GM12878 (cell line): ENCODE measurements around the gene HIVEP3. TPM values are rescaled to one million over a fixed set of nuclear protein-coding genes. Genes with fewer than 3 reads are reported as not detected.

Experiments used
- ATAC-seq: fragments of 200-7000 bp; cut with Tn5 transposase; 3 replicates; pipeline ENCODE4 v1.9.1; 2020; ENCODE audit warnings: mild to moderate bottlenecking, moderate library complexity
- BruUV-seq: library from RNA; stranded (reverse); fragments of 400-500 nt; replicated peaks from 2 replicates; lab custom pipeline; 2021; lab: Mats Ljungman, UMichigan
- CTCF ChIA-PET: fragments of 300-600 bp; sonication (Branson Sonifier 250); formaldehyde crosslinking; extraction: SDS; loops from one replicate; lab custom pipeline; 2021; ENCODE audit warnings: inconsistent platforms; lab: Yijun Ruan, JAX
- POLR2A ChIA-PET: fragments of 350-600 bp; formaldehyde crosslinking; extraction: SDS; loops from one replicate; lab custom pipeline; 2021; ENCODE audit warnings: inconsistent platforms; lab: Charles Lee
- RAD21 ChIA-PET: fragments of 300-600 bp; sonication (Branson Sonifier 250); formaldehyde crosslinking; loops from one replicate; lab custom pipeline; 2023; ENCODE audit warnings: antibody characterized with exemption; ENCODE audit not compliant: unreplicated experiment; lab: Charles Lee
- SMC1A ChIA-PET: fragments of 300-600 bp; sonication (Branson Sonifier 250); formaldehyde crosslinking; loops from one replicate; lab custom pipeline; 2023; ENCODE audit not compliant: unreplicated experiment, uncharacterized antibody; lab: Charles Lee
- DNase-seq: peaks from one replicate; pipeline ENCODE4 v3.0.0-alpha.2; 2011; ENCODE audit warnings: low read depth, low spot score
- FAIRE-seq: peaks from 3 replicates; lab custom pipeline; 2011; peaks lifted over from hg19 to GRCh38; lab: Jason Lieb, UNC
- H2AFZ ChIP-seq: 2 replicates; pipeline ENCODE4 v1.6.0; 2011; ENCODE audit warnings: low read depth, low read length, control low read depth; ENCODE audit not compliant: control insufficient read depth
- H3K27ac ChIP-seq: 2 replicates; pipeline ENCODE4 v1.5.1; 2011; ENCODE audit warnings: control low read depth; ENCODE audit not compliant: control insufficient read depth, insufficient read depth
- H3K27me3 ChIP-seq, 2 experiments: replicated peaks in 1 of 2; 2 replicates each; pipeline versions ENCODE4 v1.6.0 to v1.6.1; 2011; ENCODE audit warnings: low read length in 1 of 2; ENCODE audit not compliant: control insufficient read depth in 2 of 2, insufficient read depth in 2 of 2
- H3K36me3 ChIP-seq, 2 experiments: 2 replicates each; pipeline ENCODE4 v1.5.1; 2011; ENCODE audit warnings: low read length in 1 of 2; ENCODE audit not compliant: control insufficient read depth in 2 of 2, insufficient read depth in 2 of 2
- H3K4me1 ChIP-seq: 2 replicates; pipeline ENCODE4 v1.6.1; 2011; ENCODE audit warnings: mild to moderate bottlenecking, low read length, moderate library complexity, mixed read lengths; ENCODE audit not compliant: control insufficient read depth, insufficient read depth
- H3K4me2 ChIP-seq: 2 replicates; pipeline ENCODE4 v1.6.0; 2011; ENCODE audit warnings: control low read depth; ENCODE audit not compliant: control insufficient read depth, insufficient read depth
- H3K4me3 ChIP-seq: fragments of 200-600 bp; sonication (generic); 2 replicates; pipeline ENCODE4 v1.5.1; 2016
- H3K79me2 ChIP-seq: 2 replicates; pipeline ENCODE4 v1.6.0; 2011; ENCODE audit warnings: low read length; ENCODE audit not compliant: control insufficient read depth, insufficient read depth
- H3K9ac ChIP-seq: 2 replicates; pipeline ENCODE4 v1.8.0; 2011; ENCODE audit warnings: low read length, control low read depth, mixed read lengths; ENCODE audit not compliant: control insufficient read depth, insufficient read depth
- H3K9me3 ChIP-seq: replicated peaks from 3 replicates; pipeline ENCODE4 v1.5.1; 2011; ENCODE audit warnings: mild to moderate bottlenecking, low read length; ENCODE audit not compliant: control insufficient read depth, insufficient read depth
- H4K20me1 ChIP-seq: 2 replicates; pipeline ENCODE4 v1.6.0; 2011; ENCODE audit not compliant: control insufficient read depth, insufficient read depth
- BCL11A ChIP-seq: IDR thresholded peaks from 2 replicates; pipeline ENCODE4 v1.6.1; 2011; ENCODE audit warnings: low read depth, low read length
- CEBPB ChIP-seq, 2 experiments: fragments of 150-350 bp in 1 of 2; IDR thresholded peaks; 2 replicates each; pipeline ENCODE4 v1.6.1; 2012 to 2014; ENCODE audit warnings: low read depth in 2 of 2, low read length in 2 of 2, borderline replicate concordance in 1 of 2, inconsistent platforms in 1 of 2
- CHD4 ChIP-seq: fragments of 200-600 bp; sonication (generic); IDR thresholded peaks from 2 replicates; pipeline ENCODE4 v1.6.1; 2016; ENCODE audit warnings: mild to moderate bottlenecking
- CTCF ChIP-seq, 3 experiments: IDR thresholded peaks in 2 of 3; conservative IDR thresholded peaks in 1 of 3; 2 replicates each; pipeline ENCODE4 v1.5.1; 2011; ENCODE audit warnings: low read depth in 3 of 3, low read length in 3 of 3, mild to moderate bottlenecking in 3 of 3, control low read depth in 2 of 3, moderate library complexity in 2 of 3, inconsistent platforms in 1 of 3, mixed read lengths in 1 of 3; ENCODE audit not compliant: control insufficient read depth in 2 of 3, insufficient read depth in 1 of 3; ENCODE audit errors: extremely low read depth in 1 of 3
- PAX8 ChIP-seq: fragments of 450-650 bp; IDR thresholded peaks from 2 replicates; pipeline ENCODE4 v1.6.1; 2017; ENCODE audit warnings: mild to moderate bottlenecking, moderate library complexity
- SKIL ChIP-seq: fragments of 450-650 bp; IDR thresholded peaks from 2 replicates; pipeline ENCODE4 v1.6.1; 2017; ENCODE audit warnings: mild to moderate bottlenecking, low read depth, inconsistent platforms; ENCODE audit not compliant: poor library complexity, severe bottlenecking
- SPI1 ChIP-seq: IDR thresholded peaks from 2 replicates; pipeline ENCODE4 v1.6.1; 2011; ENCODE audit warnings: low read depth, mild to moderate bottlenecking, low read length, moderate library complexity, borderline replicate concordance; ENCODE audit not compliant: insufficient read depth
- WGBS: methylation state at CpG from one replicate; pipeline ENCODE4 v1.1.6; 2016; ENCODE audit warnings: low lambda C conversion rate; ENCODE audit not compliant: insufficient replicate concordance, insufficient coverage; ENCODE audit errors: missing lambda C conversion rate; 5-methylcytosine and 5-hydroxymethylcytosine counted together
- in situ Hi-C: fragments of 300-500 bp; cut with MboI; formaldehyde crosslinking; loops from 9 replicates; pipeline ENCODE4 v1.14.3; 2018; ENCODE audit warnings: mixed read lengths
- intact Hi-C: fragments of 100-400 bp; cut with micrococcal nuclease; formaldehyde crosslinking; loops from one replicate; pipeline ENCODE4 v1.14.2; 2022; ENCODE audit not compliant: unreplicated experiment
- polyA plus RNA-seq, 11 experiments: library from polyadenylated mRNA; depleted of rRNA in 4 of 11; unstranded in 6 of 11; stranded (reverse) in 5 of 11; fragments of >200 nt; fragmentation: Nextera tagmentation in 4 of 11; fragmentation: Illumina TruSeq in 1 of 11; extraction: Ambion mirVana in 4 of 11; extraction: Trizol in 1 of 11; gene quantifications; 1 replicate in 1 of 11; 2 replicates in 10 of 11; pipeline versions ENCODE4 v1.2.1 to v1.2.3, GENCODE V29; 2011 to 2016; ENCODE audit warnings: inconsistent platforms in 2 of 11, missing spikeins in 2 of 11, low read depth in 1 of 11
- total RNA-seq, 4 experiments: library from RNA; depleted of rRNA in 3 of 4; stranded (reverse); fragments of >200 nt in 3 of 4; fragmentation: Illumina TruSeq in 1 of 4; extraction: Trizol in 1 of 4; gene quantifications; 2 replicates each; pipeline versions ENCODE4 v1.2.1 to v1.2.3, GENCODE V29; 2013 to 2021

HIVEP3 gene
- total and polyA plus RNA-seq, 10 of the 15 experiments (the other 5 are each of a cell fraction or from before 2014, with no cell fraction given) = 1.8 to 13.6 (median 3.8) TPM

- intact Hi-C loops = loop anchor here (5.0 kb wide), 1 partner anchor 143 kb away; no protein-coding TSS in a partner anchor
- Histone ChIP-seq H3K9ac (no peak overlapping the region), H3K4me2 (no peak overlapping the region), H3K27ac (peak overlapping the region; percentile 4; the same call in 1 of the 2 replicates), H4K20me1 (no peaks in the 10 kb centered on the region), H3K9me3 (no peaks in the 10 kb centered on the region), H3K27me3 (no peaks in the 10 kb centered on the region), H3K4me1 (peaks cover 15% of the 10 kb centered on the region), H3K79me2 (peaks cover 1% of the 10 kb centered on the region; the same call in 1 of the 2 replicates), H2AFZ (peak overlapping the region; percentile 54; the same call in 1 of the 2 replicates), H3K4me3 (no peak overlapping the region), H3K36me3 (no peaks in the 10 kb centered on the region)
- BruUV-seq = no TSS peak
- POLR2A ChIA-PET = interaction anchor here (0.8 to 1.0 kb wide), 2 partner anchors 8 to 11 kb away, joined by 3 read pairs; no protein-coding TSS in a partner anchor
- SMC1A ChIA-PET = interaction anchor here (1.2 kb wide), 1 partner anchor 10 kb away, joined by 3 read pairs; no protein-coding TSS in a partner anchor
- RAD21 ChIA-PET = no interaction called here
- DNase-seq = no peak
- CTCF ChIA-PET = interaction anchor here (0.7 to 0.9 kb wide), 2 partner anchors 143 to 279 kb away, joined by 3 read pairs; no protein-coding TSS in a partner anchor
- ATAC-seq = no peak
- WGBS = 49% methylated on average over 6 of the region's 6 CpGs
- FAIRE-seq = no peak
- in situ Hi-C loops = no loop called here
- TF ChIP-seq SPI1 (no peak), SKIL (no peak), BCL11A (no peak), CHD4 (no peak), CEBPB (IDR thresholded peaks at IDR 0.05; ENCODE audit: borderline replicate concordance in 1 of 2, low read depth in 2 of 2, low read length in 2 of 2) (no peak), PAX8 (no peak), CTCF (IDR thresholded peaks at IDR 0.05 in 2 of 3, conservative IDR thresholded peaks at IDR 0.05 in 1 of 3; ENCODE audit: control insufficient read depth in 2 of 3, extremely low read depth in 1 of 3, insufficient read depth in 1 of 3, low read depth in 3 of 3, low read length in 3 of 3) (no peak)
Observed at GRCh38 chr1:41894808-41895483, 23.8 kb downstream of the HIVEP3 start.
